Peyer's patch (tissue), 4 donors: ENCODE measurements around the gene DRC3. TPM values are rescaled to one million over a fixed set of nuclear protein-coding genes. Genes with fewer than 3 reads are reported as not detected.
A peak's percentile ranks its signal among the peaks of the same experiment; 100 is the strongest.
"Not testable (repeated sequence)": the region's sequence is repeated elsewhere in the genome, so short reads cannot be mapped to it uniquely, and the experiment has no call there.

Experiments used
- DNase-seq, 3 donors: peaks; one replicate each; pipeline ENCODE4 v3.0.0-alpha.2; 2017 to 2019
- H3K27ac ChIP-seq, 4 donors: fragments of 200-600 bp; sonication (generic); one replicate each; pipeline ENCODE4 v1.5.1; 2016 to 2019
- H3K27me3 ChIP-seq, 2 donors: fragments of 200-600 bp; sonication (generic); one replicate each; pipeline ENCODE4 v1.5.1; 2019
- H3K36me3 ChIP-seq, 3 donors: fragments of 200-600 bp; sonication (generic); one replicate each; pipeline ENCODE4 v1.5.1; 2016 to 2019
- H3K4me1 ChIP-seq, 4 donors: fragments of 200-600 bp; sonication (generic); one replicate each; pipeline ENCODE4 v1.5.1; 2016 to 2019
- H3K4me3 ChIP-seq, 4 donors: fragments of 200-600 bp; sonication (generic); 1 replicate in 3 of 4; 2 replicates in 1 of 4; pipeline ENCODE4 v1.5.1; 2016 to 2019; ENCODE audit warnings: mild to moderate bottlenecking in 1 of 4
- H3K9me3 ChIP-seq, 4 donors: fragments of 200-600 bp; sonication (generic); one replicate each; pipeline ENCODE4 v1.5.1; 2016 to 2019; ENCODE audit warnings: mild to moderate bottlenecking in 1 of 4
- CTCF ChIP-seq, 6 experiments: fragments of 450-650 bp in 4 of 6; fragments of 200-600 bp in 2 of 6; sonication (generic) in 1 of 6; IDR thresholded peaks; one replicate each; pipeline ENCODE4 v1.5.1; 2017 to 2019; ENCODE audit warnings: antibody characterized with exemption in 6 of 6, mild to moderate bottlenecking in 3 of 6, moderate library complexity in 1 of 6
- POLR2A ChIP-seq, 2 donors: fragments of 450-650 bp; IDR thresholded peaks; one replicate each; pipeline ENCODE4 v1.5.1; 2017; ENCODE audit warnings: antibody characterized with exemption in 2 of 2, mild to moderate bottlenecking in 2 of 2, moderate library complexity in 2 of 2
- total RNA-seq, 4 donors: library from RNA; depleted of rRNA; stranded (reverse); fragments of >200 nt; gene quantifications; one replicate each; pipeline ENCODE4 v1.1.0, GENCODE V29; 2016

The DRC3 gene
- total RNA-seq, 4 donors from 2014 or later, result 0.57 to 6.3 (median 5.8) TPM; not detected in 1

- Histone ChIP-seq H3K9me3 (no peaks in the 10 kb centered on the region), H3K36me3 (no peaks in the 10 kb centered on the region), H3K4me3 (no peak overlapping the region), H3K27me3 (no peaks in the 10 kb centered on the region), H3K4me1 (peaks cover 0 to 78% (median 2%) of the 10 kb centered on the region in 4 donors), H3K27ac (peak overlapping the region in 2 of 4 donors; percentile 58)
- TF ChIP-seq CTCF (IDR thresholded peaks at IDR 0.05) (no peak), POLR2A (IDR thresholded peaks at IDR 0.05) (no peak)
- peak in 1 of 3 donors; percentile 24 for DNase-seq
These were observed 34.7 kb upstream of the DRC3 start for GRCh38 chr17:17937958-17938357.

GRCh38 chr17:17938388-17939107 lies 34.1 kb upstream of the DRC3 start:
- Histone ChIP-seq H3K27me3 (no peaks in the 10 kb centered on the region), H3K9me3 (no peaks in the 10 kb centered on the region), H3K36me3 (no peaks in the 10 kb centered on the region), H3K4me3 (no peak overlapping the region), H3K4me1 (peaks cover 0 to 79% (median 2%) of the 10 kb centered on the region in 4 donors), H3K27ac (peak overlapping the region in 3 of 4 donors; percentile 19 to 58 (median 58))
- TF ChIP-seq POLR2A (IDR thresholded peaks at IDR 0.05) (no peak), CTCF (IDR thresholded peaks at IDR 0.05) (no peak)
- DNase-seq, result peak in 1 of 3 donors; percentile 62

- peaks cover 0 to 82% (median 2%) of the 10 kb centered on the region in 4 donors for H3K4me1 ChIP-seq
These were observed 32.7 kb upstream of the DRC3 start for GRCh38 chr17:17939941-17940340.

GRCh38 chr17:17940441-17940911 lies 32.2 kb upstream of the DRC3 start:
- peaks cover 0 to 77% (median 2%) of the 10 kb centered on the region in 4 donors for H3K4me1 ChIP-seq
- no peak overlapping the region for H3K27ac ChIP-seq
- H3K9me3 ChIP-seq, result no peaks in the 10 kb centered on the region
- H3K27me3 ChIP-seq, result no peaks in the 10 kb centered on the region
- H3K36me3 ChIP-seq, result no peaks in the 10 kb centered on the region
- DNase-seq, result peak in 1 of 3 donors; percentile 23
- H3K4me3 ChIP-seq, result no peak overlapping the region
- TF ChIP-seq CTCF (IDR thresholded peaks at IDR 0.05) (no peak), POLR2A (IDR thresholded peaks at IDR 0.05) (no peak)

More at GRCh38 chr17:17939941-17940340, 32.7 kb upstream of the DRC3 start:
- DNase-seq, result peak in 1 of 3 donors; percentile 27
- H3K9me3 ChIP-seq, H3K4me3 ChIP-seq, H3K36me3 ChIP-seq, H3K27me3 ChIP-seq, H3K27ac ChIP-seq: not testable (repeated sequence)

- no peaks in the 10 kb centered on the region for H3K27me3 ChIP-seq
- DNase-seq, result peak in 1 of 3 donors; percentile 10
- H3K36me3 ChIP-seq, result no peaks in the 10 kb centered on the region
- TF ChIP-seq POLR2A (IDR thresholded peaks at IDR 0.05) (no peak), CTCF (IDR thresholded peaks at IDR 0.05) (no peak)
- no peaks in the 10 kb centered on the region for H3K9me3 ChIP-seq
- peaks cover 0 to 77% (median 2%) of the 10 kb centered on the region in 4 donors for H3K4me1 ChIP-seq
- H3K4me3 ChIP-seq, result no peak overlapping the region
- no peak overlapping the region for H3K27ac ChIP-seq
These were observed 31.6 kb upstream of the DRC3 start for GRCh38 chr17:17941015-17941414.

- DNase-seq, result peak in 1 of 3 donors; percentile 18
- Histone ChIP-seq H3K27me3 (no peaks in the 10 kb centered on the region), H3K4me3 (no peak overlapping the region), H3K4me1 (peaks cover 0 to 63% (median 2%) of the 10 kb centered on the region in 4 donors), H3K9me3 (no peaks in the 10 kb centered on the region), H3K27ac (peak overlapping the region in 2 of 4 donors; percentile 5 to 35), H3K36me3 (no peaks in the 10 kb centered on the region)
- TF ChIP-seq POLR2A (IDR thresholded peaks at IDR 0.05) (no peak), CTCF (IDR thresholded peaks at IDR 0.05) (no peak)
These were observed 29.8 kb upstream of the DRC3 start for GRCh38 chr17:17942846-17943245.
